Measurements from ENCODE around the gene PGD. TPM values are rescaled to one million over a fixed set of nuclear protein-coding genes. Genes with fewer than 3 reads are reported as not detected.

PGD gene
- polyA plus RNA-seq (2013, experiment 1 of 2; ENCODE audit: insufficient read length): 159 TPM
- polyA plus RNA-seq (2013, experiment 2 of 2; ENCODE audit: insufficient read length): 116 TPM

GRCh38 chr1:10398734-10399443, at the start of gene PGD:
Gene PGD, plus strand, starts transcription at chr1:10399064. Its CDS starts 54 bp downstream, at chr1:10399118.
- DNase-seq: peak; percentile 98

GRCh38 chr1:10353282-10353681, 45.6 kb upstream of the PGD start:
- DNase-seq: no peak

GRCh38 chr1:10353693-10354092, 45.2 kb upstream of the PGD start:
- DNase-seq: no peak

- DNase-seq: no peak
Measured at GRCh38 chr1:10360045-10360444, 38.8 kb upstream of the PGD start.

- no peak for DNase-seq
Measured at GRCh38 chr1:10361515-10361914, 37.3 kb upstream of the PGD start.

GRCh38 chr1:10368194-10368593, 30.7 kb upstream of the PGD start:
- no peak for DNase-seq

- peak; percentile 16 for DNase-seq
Measured at GRCh38 chr1:10374442-10374860, 24.4 kb upstream of the PGD start.

GRCh38 chr1:10377365-10378029, 21.4 kb upstream of the PGD start:
- peak; percentile 91 for DNase-seq

GRCh38 chr1:10378081-10378841, 20.6 kb upstream of the PGD start:
- DNase-seq: peak; percentile 49

- DNase-seq: no peak
Measured at GRCh38 chr1:10379101-10379620, 19.7 kb upstream of the PGD start.

GRCh38 chr1:10379676-10380075, 19.2 kb upstream of the PGD start:
- DNase-seq: no peak

- DNase-seq: peak; percentile 94
Measured at GRCh38 chr1:10380594-10381275, 18.1 kb upstream of the PGD start.

GRCh38 chr1:10383630-10384029, 15.2 kb upstream of the PGD start:
- DNase-seq: no peak

GRCh38 chr1:10384219-10384618, 14.6 kb upstream of the PGD start:
- DNase-seq: no peak

GRCh38 chr1:10386761-10387676, 11.8 kb upstream of the PGD start:
- no peak for DNase-seq

- peak; percentile 69 for DNase-seq
Measured at GRCh38 chr1:10387677-10388386, 11.0 kb upstream of the PGD start.

- no peak for DNase-seq
Measured at GRCh38 chr1:10388387-10388715, 10.5 kb upstream of the PGD start.

- no peak for DNase-seq
Measured at GRCh38 chr1:10389271-10389973, 9.4 kb upstream of the PGD start.

- no peak for DNase-seq
Measured at GRCh38 chr1:10396870-10397269, 2.0 kb upstream of the PGD start.

- no peak for DNase-seq
Measured at GRCh38 chr1:10398278-10398733, 558 bp upstream of the PGD start.
